ENCODE data around the gene PLEKHG5. TPM values are rescaled to one million over a fixed set of nuclear protein-coding genes. Genes with fewer than 3 reads are reported as not detected.
A peak's percentile ranks its signal among the peaks of the same experiment; 100 is the strongest.
"Not testable (repeated sequence)": the region's sequence is repeated elsewhere in the genome, so short reads cannot be mapped to it uniquely, and the experiment has no call there.

Gene PLEKHG5
- total RNA-seq, 1 donor from 2014 or later, result 17.2 TPM

DNA sequence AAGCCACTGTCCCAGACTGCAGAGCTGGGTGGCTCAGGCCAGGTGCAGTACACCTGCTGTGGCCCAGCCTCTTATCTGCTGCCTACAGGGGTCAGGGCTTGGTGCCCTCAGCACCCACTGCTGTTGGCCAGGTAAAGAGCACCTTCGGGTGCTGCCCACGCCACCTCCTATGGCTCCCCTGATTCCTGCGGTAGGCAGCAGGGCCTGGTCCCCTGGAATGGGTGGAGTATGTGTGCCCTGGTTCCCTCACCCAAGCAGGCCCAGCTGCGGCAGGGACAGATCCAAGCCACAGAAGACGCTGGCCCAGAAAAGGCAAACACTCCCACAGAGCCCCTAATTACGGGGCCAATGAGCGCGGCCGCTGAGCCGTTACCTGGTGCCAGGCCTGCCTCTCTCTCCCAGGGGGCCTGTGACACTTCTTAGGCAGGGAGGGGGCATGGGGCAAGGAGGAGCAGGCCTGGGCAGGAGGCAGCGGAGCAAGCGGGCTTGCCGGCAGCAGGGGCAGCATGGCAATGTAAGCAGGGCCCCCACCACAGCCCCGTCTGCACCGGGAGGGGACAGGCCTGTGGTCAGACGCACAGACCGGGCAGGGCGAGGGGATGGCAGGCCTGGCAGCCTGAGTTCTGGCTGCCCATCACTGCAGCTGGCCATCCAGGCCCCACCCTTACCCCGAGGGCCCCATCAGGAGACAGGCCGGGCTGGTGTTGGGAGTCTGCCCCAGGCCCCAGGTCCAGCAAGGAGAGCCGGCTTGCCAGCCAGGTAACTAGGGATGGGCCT, 47.9 kb downstream of the PLEKHG5 start:
- Histone ChIP-seq H3K27ac (no peak overlapping the region), H3K4me1 (peaks cover 26% of the 10 kb centered on the region), H3K4me3 (no peak overlapping the region), H3K27me3 (no peaks in the 10 kb centered on the region), H3K9me3 (no peaks in the 10 kb centered on the region), H3K36me3 (no peaks in the 10 kb centered on the region)
- TF ChIP-seq POLR2A (IDR thresholded peaks at IDR 0.05) (no peak), POLR2AphosphoS5 (IDR thresholded peaks at IDR 0.05; ENCODE audit: insufficient read depth in 1 of 2, low read depth in 1 of 2) (no peak)
- TF ChIP-seq, protein P1, sequence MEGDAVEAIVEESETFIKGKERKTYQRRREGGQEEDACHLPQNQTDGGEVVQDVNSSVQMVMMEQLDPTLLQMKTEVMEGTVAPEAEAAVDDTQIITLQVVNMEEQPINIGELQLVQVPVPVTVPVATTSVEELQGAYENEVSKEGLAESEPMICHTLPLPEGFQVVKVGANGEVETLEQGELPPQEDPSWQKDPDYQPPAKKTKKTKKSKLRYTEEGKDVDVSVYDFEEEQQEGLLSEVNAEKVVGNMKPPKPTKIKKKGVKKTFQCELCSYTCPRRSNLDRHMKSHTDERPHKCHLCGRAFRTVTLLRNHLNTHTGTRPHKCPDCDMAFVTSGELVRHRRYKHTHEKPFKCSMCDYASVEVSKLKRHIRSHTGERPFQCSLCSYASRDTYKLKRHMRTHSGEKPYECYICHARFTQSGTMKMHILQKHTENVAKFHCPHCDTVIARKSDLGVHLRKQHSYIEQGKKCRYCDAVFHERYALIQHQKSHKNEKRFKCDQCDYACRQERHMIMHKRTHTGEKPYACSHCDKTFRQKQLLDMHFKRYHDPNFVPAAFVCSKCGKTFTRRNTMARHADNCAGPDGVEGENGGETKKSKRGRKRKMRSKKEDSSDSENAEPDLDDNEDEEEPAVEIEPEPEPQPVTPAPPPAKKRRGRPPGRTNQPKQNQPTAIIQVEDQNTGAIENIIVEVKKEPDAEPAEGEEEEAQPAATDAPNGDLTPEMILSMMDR (IDR thresholded peaks at IDR 0.05), result no peak
- intact Hi-C loops (cut with DNase I), result no loop called here
- DNase-seq (ENCODE audit: extremely low spot score in 2 of 2), result no peak

DNA sequence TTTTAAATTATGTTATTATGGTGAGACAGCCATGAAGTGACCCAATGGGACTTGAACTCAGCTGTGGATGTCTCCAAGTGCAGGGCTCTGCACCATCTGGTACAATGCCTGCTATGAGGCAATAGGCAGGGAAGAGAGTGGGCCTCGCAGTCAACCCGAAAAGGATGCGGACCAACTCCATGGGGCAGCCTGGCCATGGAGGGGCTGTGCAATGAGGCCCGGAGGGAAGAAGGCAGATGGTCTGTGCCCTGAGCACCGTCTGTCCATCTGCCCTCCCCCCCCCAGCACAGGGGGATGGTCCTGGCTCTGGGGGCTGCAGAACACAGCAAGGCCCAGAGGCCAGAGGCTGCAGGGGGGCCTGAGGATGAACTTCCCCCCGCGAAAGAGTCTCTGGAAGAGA, 49.9 kb downstream of the PLEKHG5 start:
- no peaks in the 10 kb centered on the region for H3K27me3 ChIP-seq
- H3K4me1 ChIP-seq, result peaks cover 9% of the 10 kb centered on the region
- TF ChIP-seq POLR2AphosphoS5 (IDR thresholded peaks at IDR 0.05; ENCODE audit: insufficient read depth in 1 of 2, low read depth in 1 of 2) (no peak), POLR2A (IDR thresholded peaks at IDR 0.05) (no peak)
- TF ChIP-seq, protein P1 (IDR thresholded peaks at IDR 0.05), result no peak
- intact Hi-C loops (cut with DNase I), result no loop called here
- DNase-seq (ENCODE audit: extremely low spot score in 2 of 2), result no peak
- H3K27ac ChIP-seq, result no peak overlapping the region
- no peaks in the 10 kb centered on the region for H3K36me3 ChIP-seq
- H3K9me3 ChIP-seq, result no peaks in the 10 kb centered on the region
- no peak overlapping the region for H3K4me3 ChIP-seq

DNA sequence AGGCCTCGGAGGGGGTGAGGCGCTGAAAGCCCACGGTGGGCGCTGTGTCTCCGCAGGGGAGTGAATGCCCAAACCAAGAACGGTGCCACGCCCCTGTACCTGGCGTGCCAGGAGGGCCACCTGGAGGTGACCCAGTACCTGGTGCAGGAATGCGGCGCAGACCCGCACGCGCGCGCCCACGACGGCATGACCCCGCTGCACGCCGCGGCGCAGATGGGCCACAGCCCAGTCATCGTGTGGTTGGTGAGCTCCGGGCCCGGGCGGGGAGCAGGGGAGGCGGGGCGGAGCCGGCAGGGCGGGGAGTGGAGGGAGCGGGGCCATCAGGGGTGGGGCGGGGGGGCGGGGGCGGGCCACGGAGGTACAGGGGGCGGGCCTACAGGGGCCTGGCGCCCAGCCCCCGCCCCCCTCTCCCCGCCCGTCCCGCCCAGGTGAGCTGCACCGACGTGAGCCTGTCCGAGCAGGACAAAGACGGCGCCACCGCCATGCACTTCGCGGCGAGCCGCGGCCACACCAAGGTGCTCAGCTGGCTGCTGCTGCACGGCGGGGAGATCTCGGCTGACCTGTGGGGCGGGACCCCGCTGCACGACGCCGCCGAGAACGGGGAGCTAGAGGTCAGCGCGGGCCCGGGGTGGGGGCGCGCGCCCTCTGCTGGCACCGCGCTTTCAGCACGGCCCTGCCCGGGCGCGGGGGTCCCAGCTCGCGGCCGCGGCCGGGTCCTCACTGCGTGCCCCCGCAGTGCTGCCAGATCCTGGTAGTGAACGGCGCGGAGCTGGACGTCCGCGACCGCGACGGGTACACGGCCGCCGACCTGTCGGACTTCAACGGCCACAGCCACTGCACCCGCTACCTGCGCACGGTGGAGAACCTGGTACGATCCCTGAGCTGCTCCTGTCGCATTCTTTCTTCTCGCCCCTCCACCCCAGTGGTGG, 51.0 kb downstream of the PLEKHG5 start:
- Histone ChIP-seq H3K4me1 (peaks cover 9% of the 10 kb centered on the region), H3K36me3 (no peaks in the 10 kb centered on the region), H3K4me3 (peak overlapping the region in 1 of 2 donors; percentile 16), H3K9me3 (no peaks in the 10 kb centered on the region), H3K27ac (no peak overlapping the region), H3K27me3 (no peaks in the 10 kb centered on the region)
- intact Hi-C loops (cut with DNase I), result no loop called here
- no peak for TF ChIP-seq POLR2A (IDR thresholded peaks at IDR 0.05)
- no peak for TF ChIP-seq POLR2AphosphoS5 (IDR thresholded peaks at IDR 0.05; ENCODE audit: insufficient read depth in 1 of 2, low read depth in 1 of 2)
- TF ChIP-seq, protein P1 (IDR thresholded peaks at IDR 0.05), result no peak
- DNase-seq (ENCODE audit: extremely low spot score in 2 of 2), result no peak

DNA sequence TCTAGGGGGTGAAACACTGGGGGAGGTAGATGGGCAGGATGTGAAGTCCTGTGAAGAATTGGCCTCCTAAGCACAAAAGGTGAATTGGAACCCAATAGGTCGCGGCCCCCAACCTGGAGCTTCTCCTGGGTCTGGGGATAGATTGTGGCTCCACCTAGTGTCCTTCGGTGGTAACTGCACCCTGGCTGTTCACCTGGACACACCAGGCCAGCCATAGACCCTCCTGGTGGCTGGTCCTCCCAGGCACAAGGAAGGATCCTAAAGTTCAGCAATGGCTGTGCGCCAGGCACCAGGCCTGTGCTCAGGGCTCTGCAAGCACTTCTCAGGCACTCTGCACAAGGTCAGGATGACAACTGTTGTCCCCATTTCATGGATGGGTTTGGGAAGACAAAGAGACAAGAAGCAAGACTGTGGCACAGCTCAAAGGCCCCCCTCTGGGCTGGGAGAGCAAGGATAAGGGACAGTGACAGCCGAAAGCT, 53.4 kb downstream of the PLEKHG5 start:
- Histone ChIP-seq H3K4me1 (peaks cover 9% of the 10 kb centered on the region), H3K36me3 (no peaks in the 10 kb centered on the region), H3K4me3 (no peak overlapping the region), H3K27ac (no peak overlapping the region), H3K27me3 (no peaks in the 10 kb centered on the region), H3K9me3 (no peaks in the 10 kb centered on the region)
- DNase-seq (ENCODE audit: extremely low spot score in 2 of 2), result no peak
- TF ChIP-seq POLR2AphosphoS5 (IDR thresholded peaks at IDR 0.05; ENCODE audit: insufficient read depth in 1 of 2, low read depth in 1 of 2) (no peak), POLR2A (IDR thresholded peaks at IDR 0.05) (no peak)
- TF ChIP-seq, protein P1 (IDR thresholded peaks at IDR 0.05), result peak; percentile 46 to 89 (median 85)
- intact Hi-C loops (cut with DNase I), result loop anchor here (10.0 kb wide), 2 partner anchors 73 to 193 kb away; partner anchors contain the start of gene HES3

DNA sequence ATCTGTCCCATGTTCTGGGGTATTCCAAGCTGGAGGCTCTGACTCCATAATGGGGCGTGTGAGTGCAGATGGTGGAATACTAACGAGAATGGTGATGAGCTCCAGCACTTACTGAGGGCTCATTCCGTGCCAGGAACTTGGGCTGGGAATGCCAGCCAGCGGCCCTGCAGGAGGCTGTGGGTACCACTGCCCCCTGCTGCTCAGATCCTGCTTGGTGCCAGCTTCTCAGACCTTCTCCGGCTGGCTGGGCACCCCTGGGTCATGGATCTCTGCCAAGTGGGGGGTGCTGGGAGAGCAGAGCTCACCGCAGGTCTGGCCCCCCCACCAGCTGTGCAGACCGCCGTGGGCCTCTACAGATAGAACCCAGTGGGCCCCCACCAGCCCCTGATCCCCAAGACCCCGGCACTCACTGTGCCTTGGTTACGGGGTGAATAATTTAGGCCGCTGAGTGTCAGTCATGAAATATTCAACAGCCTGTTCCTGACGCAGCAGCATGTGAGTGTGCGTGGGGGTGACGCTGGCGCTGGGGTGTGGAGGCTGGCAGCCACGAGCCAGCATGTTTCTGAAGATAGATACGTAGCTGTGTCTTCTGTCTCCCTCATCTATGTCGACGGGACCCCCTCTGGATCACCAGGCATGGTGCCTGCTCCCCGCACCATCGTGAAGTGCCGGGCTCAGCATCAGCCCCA, 54.3 kb downstream of the PLEKHG5 start:
- not testable (repeated sequence) for H3K36me3 ChIP-seq; H3K27me3 ChIP-seq; H3K27ac ChIP-seq; DNase-seq (ENCODE audit: extremely low spot score in 2 of 2); H3K9me3 ChIP-seq; H3K4me1 ChIP-seq; H3K4me3 ChIP-seq
- intact Hi-C loops (cut with DNase I), result loop anchor here (10.0 kb wide), 2 partner anchors 72 to 192 kb away; partner anchors contain the start of gene HES3

DNA sequence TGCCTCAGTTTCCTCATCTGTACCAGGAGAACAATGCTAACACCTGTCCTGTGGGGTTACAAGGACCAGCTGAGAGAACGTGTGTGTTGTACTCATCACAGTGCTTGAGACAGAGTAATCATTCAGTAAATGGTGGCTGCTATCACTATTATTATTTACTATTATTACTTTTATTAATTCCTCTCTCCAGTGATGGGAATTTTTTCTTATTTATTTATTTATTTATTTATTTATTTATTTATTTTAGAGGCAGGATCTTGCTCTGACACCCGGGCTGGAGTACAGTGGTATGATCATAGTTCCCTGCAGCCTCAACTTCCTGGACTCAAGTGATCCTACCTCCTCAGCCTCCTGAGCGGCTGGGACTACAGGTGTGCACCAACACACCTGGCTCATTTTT, 55.2 kb downstream of the PLEKHG5 start:
- H3K4me1 ChIP-seq; H3K9me3 ChIP-seq; DNase-seq (ENCODE audit: extremely low spot score in 2 of 2); H3K27me3 ChIP-seq; H3K27ac ChIP-seq; H3K36me3 ChIP-seq; H3K4me3 ChIP-seq: not testable (repeated sequence)
- intact Hi-C loops (cut with DNase I), result loop anchor here (10.0 kb wide), 2 partner anchors 71 to 191 kb away; partner anchors contain the start of gene HES3

All from vagina (tissue), 2 donors.